Gastrocnemius medialis (tissue), 4 donors: ENCODE measurements around the gene IGFBPL1. TPM values are rescaled to one million over a fixed set of nuclear protein-coding genes. Genes with fewer than 3 reads are reported as not detected.

ENCODE experiments used
- ATAC-seq, 2 donors: fragments of 150-250 bp; one replicate each; pipeline ENCODE4 v1.9.1; 2016
- DNase-seq, 2 donors: peaks; one replicate each; pipeline ENCODE4 v3.0.0-alpha.2; 2019
- H3K27ac ChIP-seq, 4 donors: fragments of 200-600 bp; sonication (generic); 1 replicate in 1 of 4; 2 replicates in 3 of 4; pipeline ENCODE4 v1.5.1; 2016 to 2018; ENCODE audit warnings: mild to moderate bottlenecking in 2 of 4, moderate library complexity in 1 of 4
- H3K27me3 ChIP-seq, 3 donors: fragments of 200-600 bp; sonication (generic) in 2 of 3; 1 replicate in 1 of 3; 2 replicates in 2 of 3; pipeline versions ENCODE4 v1.5.1 to v1.6.0; 2016 to 2019; ENCODE audit warnings: mild to moderate bottlenecking in 1 of 3, moderate library complexity in 1 of 3
- H3K36me3 ChIP-seq, 2 donors: fragments of 200-600 bp; sonication (generic) in 1 of 2; one replicate each; pipeline ENCODE4 v1.5.1; 2017 to 2018
- H3K4me1 ChIP-seq, 2 donors: fragments of 200-600 bp; sonication (generic) in 1 of 2; one replicate each; pipeline ENCODE4 v1.5.1; 2016 to 2017; ENCODE audit warnings: mild to moderate bottlenecking in 2 of 2
- H3K4me3 ChIP-seq, 4 donors: fragments of 200-600 bp; sonication (generic) in 3 of 4; 1 replicate in 1 of 4; 2 replicates in 3 of 4; pipeline ENCODE4 v1.5.1; 2016 to 2019; ENCODE audit warnings: mild to moderate bottlenecking in 2 of 4
- H3K9me3 ChIP-seq, 3 donors: fragments of 200-600 bp; sonication (generic) in 2 of 3; 1 replicate in 1 of 3; 2 replicates in 2 of 3; pipeline ENCODE4 v1.5.1; 2016 to 2019
- CTCF ChIP-seq, 5 experiments: fragments of 450-650 bp in 3 of 5; fragments of 200-600 bp in 2 of 5; sonication (generic) in 2 of 5; IDR thresholded peaks in 4 of 5; conservative IDR thresholded peaks in 1 of 5; 1 replicate in 4 of 5; 2 replicates in 1 of 5; pipeline ENCODE4 v1.5.1; 2016 to 2019; ENCODE audit warnings: antibody characterized with exemption in 5 of 5, mild to moderate bottlenecking in 3 of 5, moderate library complexity in 3 of 5
- POLR2A ChIP-seq, 2 donors: fragments of 450-650 bp; IDR thresholded peaks; one replicate each; pipeline ENCODE4 v1.6.1; 2017; ENCODE audit warnings: antibody characterized with exemption in 2 of 2, mild to moderate bottlenecking in 2 of 2, moderate library complexity in 2 of 2
- in situ Hi-C, 4 donors: fragments of 200-750 bp; cut with MboI; loops; one replicate each; pipeline versions ENCODE4 v1.15.0 to v1.8.0; 2017; ENCODE audit warnings: low sequenced_read_pairs in 4 of 4
- intact Hi-C: fragments of 100-400 bp; cut with DNase I; formaldehyde crosslinking; loops from one replicate; pipeline ENCODE4 v1.15.1; 2023; ENCODE audit warnings: low total_unique reads
- total RNA-seq, 4 donors: library from RNA; depleted of rRNA; stranded (reverse); fragments of >200 nt; gene quantifications; one replicate each; pipeline versions ENCODE4 v1.1.0 to v1.2.3, GENCODE V29; 2016

IGFBPL1 gene
- total RNA-seq, 4 donors from 2014 or later = not detected

GRCh38 chr9:38416461-38416860 is 7.8 kb downstream of the IGFBPL1 start:
- Histone ChIP-seq H3K9me3 (no peaks in the 10 kb centered on the region), H3K27me3 (peaks cover 10 to 14% (median 11%) of the 10 kb centered on the region in 3 donors), H3K36me3 (no peaks in the 10 kb centered on the region), H3K4me1 (no peaks in the 10 kb centered on the region), H3K27ac (no peak overlapping the region), H3K4me3 (no peak overlapping the region)
- intact Hi-C loops = no loop called here
- no peak for ATAC-seq
- TF ChIP-seq CTCF (IDR thresholded peaks at IDR 0.05 in 4 of 5, conservative IDR thresholded peaks at IDR 0.05 in 1 of 5) = no peak
- no peak for TF ChIP-seq POLR2A (IDR thresholded peaks at IDR 0.05)
- in situ Hi-C loops = loop anchor here in 2 of 4 donors (10.0 to 25.0 kb wide), 2 partner anchors 62 to 654 kb away; partner anchors contain the start of gene TRMT10B (in 1 of the 2)
- DNase-seq = no peak

GRCh38 chr9:38415856-38416255 is 8.4 kb downstream of the IGFBPL1 start:
- ATAC-seq = no peak
- no peak for TF ChIP-seq CTCF (IDR thresholded peaks at IDR 0.05 in 4 of 5, conservative IDR thresholded peaks at IDR 0.05 in 1 of 5)
- no peak for TF ChIP-seq POLR2A (IDR thresholded peaks at IDR 0.05)
- no peak overlapping the region for H3K27ac ChIP-seq
- no peaks in the 10 kb centered on the region for H3K36me3 ChIP-seq
- H3K4me1 ChIP-seq = no peaks in the 10 kb centered on the region
- no peak overlapping the region for H3K4me3 ChIP-seq
- H3K9me3 ChIP-seq = no peaks in the 10 kb centered on the region
- DNase-seq = no peak
- H3K27me3 ChIP-seq = peaks cover 8 to 14% (median 11%) of the 10 kb centered on the region in 3 donors
- intact Hi-C loops (no loop called here), in situ Hi-C loops (loop anchor here in 2 of 4 donors (10.0 to 25.0 kb wide), 2 partner anchors 61 to 654 kb away; partner anchors contain the start of gene TRMT10B (in 1 of the 2))

- in situ Hi-C loops (loop anchor here in 2 of 4 donors (10.0 to 25.0 kb wide), 2 partner anchors 59 to 652 kb away; partner anchors contain the start of gene TRMT10B (in 1 of the 2)), intact Hi-C loops (no loop called here)
- Histone ChIP-seq H3K36me3 (no peaks in the 10 kb centered on the region), H3K27ac (no peak overlapping the region), H3K27me3 (peaks cover 8 to 14% (median 11%) of the 10 kb centered on the region in 3 donors), H3K4me3 (no peak overlapping the region), H3K4me1 (no peaks in the 10 kb centered on the region), H3K9me3 (no peaks in the 10 kb centered on the region)
- TF ChIP-seq CTCF (IDR thresholded peaks at IDR 0.05 in 4 of 5, conservative IDR thresholded peaks at IDR 0.05 in 1 of 5) (no peak), POLR2A (IDR thresholded peaks at IDR 0.05) (no peak)
- ATAC-seq (no peak), DNase-seq (no peak)
Measured at GRCh38 chr9:38414040-38414723, 10.1 kb downstream of the IGFBPL1 start.

- DNase-seq (no peak), ATAC-seq (no peak)
- no peak overlapping the region for H3K27ac ChIP-seq
- TF ChIP-seq CTCF (IDR thresholded peaks at IDR 0.05 in 4 of 5, conservative IDR thresholded peaks at IDR 0.05 in 1 of 5) = no peak
- no peak for TF ChIP-seq POLR2A (IDR thresholded peaks at IDR 0.05)
- H3K36me3 ChIP-seq = no peaks in the 10 kb centered on the region
- no peak overlapping the region for H3K4me3 ChIP-seq
- intact Hi-C loops = no loop called here
- H3K9me3 ChIP-seq = no peaks in the 10 kb centered on the region
- in situ Hi-C loops = loop anchor here in 2 of 4 donors (10.0 to 25.0 kb wide), 2 partner anchors 58 to 651 kb away; partner anchors contain the start of gene TRMT10B (in 1 of the 2)
- no peaks in the 10 kb centered on the region for H3K4me1 ChIP-seq
- H3K27me3 ChIP-seq = peaks cover 8 to 14% (median 11%) of the 10 kb centered on the region in 3 donors
Measured at GRCh38 chr9:38413283-38413682, 11.0 kb downstream of the IGFBPL1 start.
